ENCODE results near the gene LRSAM1. TPM values are rescaled to one million over a fixed set of nuclear protein-coding genes. Genes with fewer than 3 reads are reported as not detected.

The LRSAM1 gene
- total and polyA plus RNA-seq, 4 donors: 6.6 to 9.7 (median 7.1) TPM

- Histone ChIP-seq H3K27me3 (ENCODE audit: control insufficient read depth in 4 of 4, insufficient read depth in 4 of 4, low read length in 3 of 4) (no peaks in the 10 kb centered on the region), H3K36me3 (ENCODE audit: control insufficient read depth in 4 of 4, insufficient read depth in 3 of 4, low read depth in 1 of 4, low read length in 3 of 4) (peaks cover 13 to 55% (median 29%) of the 10 kb centered on the region in 4 donors), H3K27ac (ENCODE audit: low read depth in 1 of 2, low read length in 2 of 2) (no peak overlapping the region), H3K9me3 (ENCODE audit: control insufficient read depth in 4 of 4, low read length in 3 of 4) (no peaks in the 10 kb centered on the region), H3K4me3 (ENCODE audit: low read depth in 1 of 3, low read length in 3 of 3) (no peak overlapping the region), H3K4me1 (ENCODE audit: control insufficient read depth in 4 of 4, insufficient read depth in 4 of 4, low read length in 3 of 4) (no peaks in the 10 kb centered on the region), H3K9ac (ENCODE audit: low read depth in 1 of 2, low read length in 2 of 2) (no peak overlapping the region)
- 93% methylated on average over 17 of the region's 17 CpGs for WGBS
- no peak for DNase-seq (ENCODE audit: low spot score)
- TF ChIP-seq MAX (IDR thresholded peaks at IDR 0.05) (no peak), RXRA (IDR thresholded peaks at IDR 0.05) (no peak), RAD21 (IDR thresholded peaks at IDR 0.05) (no peak), ATF3 (IDR thresholded peaks at IDR 0.05) (no peak), GABPA (IDR thresholded peaks at IDR 0.05 in 1 of 2, conservative IDR thresholded peaks at IDR 0.05 in 1 of 2) (no peak), JUND (IDR thresholded peaks at IDR 0.05) (no peak), EGR1 (IDR thresholded peaks at IDR 0.05; ENCODE audit: low read depth in 2 of 2) (no peak), ZBTB33 (IDR thresholded peaks at IDR 0.05) (no peak), FOXA1 (IDR thresholded peaks at IDR 0.05) (no peak), REST (IDR thresholded peaks at IDR 0.05) (no peak), HNF4G (IDR thresholded peaks at IDR 0.05) (no peak), TAF1 (conservative IDR thresholded peaks at IDR 0.05) (no peak), YY1 (IDR thresholded peaks at IDR 0.05) (no peak), FOXA2 (IDR thresholded peaks at IDR 0.05) (no peak), CTCF (IDR thresholded peaks at IDR 0.05; ENCODE audit: low read depth, low read length, missing input control) (no peak), NR2F2 (IDR thresholded peaks at IDR 0.05) (no peak)
Measured at GRCh38 chr9:127479507-127480081, 28.3 kb downstream of the LRSAM1 start.

GRCh38 chr9:127482662-127483061 is 31.4 kb downstream of the LRSAM1 start:
- no peaks in the 10 kb centered on the region for H3K4me1 ChIP-seq (ENCODE audit: control insufficient read depth in 4 of 4, insufficient read depth in 4 of 4, low read length in 3 of 4)
- no peak overlapping the region for H3K9ac ChIP-seq (ENCODE audit: low read depth in 1 of 2, low read length in 2 of 2)
- H3K27me3 ChIP-seq (ENCODE audit: control insufficient read depth in 4 of 4, insufficient read depth in 4 of 4, low read length in 3 of 4): no peaks in the 10 kb centered on the region
- no peak overlapping the region for H3K4me3 ChIP-seq (ENCODE audit: low read depth in 1 of 3, low read length in 3 of 3)
- WGBS: 97% methylated on average over 9 of the region's 9 CpGs
- peaks cover 16 to 67% (median 37%) of the 10 kb centered on the region in 4 donors for H3K36me3 ChIP-seq (ENCODE audit: control insufficient read depth in 4 of 4, insufficient read depth in 3 of 4, low read depth in 1 of 4, low read length in 3 of 4)
- H3K9me3 ChIP-seq (ENCODE audit: control insufficient read depth in 4 of 4, low read length in 3 of 4): no peaks in the 10 kb centered on the region
- H3K27ac ChIP-seq (ENCODE audit: low read depth in 1 of 2, low read length in 2 of 2): no peak overlapping the region
- DNase-seq (ENCODE audit: low spot score): no peak
- TF ChIP-seq EGR1 (IDR thresholded peaks at IDR 0.05; ENCODE audit: low read depth in 2 of 2): no peak
- no peak for TF ChIP-seq YY1 (IDR thresholded peaks at IDR 0.05)
- no peak for TF ChIP-seq HNF4G (IDR thresholded peaks at IDR 0.05)
- no peak for TF ChIP-seq ATF3 (IDR thresholded peaks at IDR 0.05)
- no peak for TF ChIP-seq SP1 (IDR thresholded peaks at IDR 0.05)
- TF ChIP-seq FOXA2 (IDR thresholded peaks at IDR 0.05): no peak
- TF ChIP-seq MAX (IDR thresholded peaks at IDR 0.05): no peak
- TF ChIP-seq RAD21 (IDR thresholded peaks at IDR 0.05): no peak
- TF ChIP-seq FOXA1 (IDR thresholded peaks at IDR 0.05): no peak
- TF ChIP-seq ZBTB33 (IDR thresholded peaks at IDR 0.05): no peak
- TF ChIP-seq JUND (IDR thresholded peaks at IDR 0.05): no peak
- TF ChIP-seq RXRA (IDR thresholded peaks at IDR 0.05): no peak
- TF ChIP-seq NR2F2 (IDR thresholded peaks at IDR 0.05): no peak

Measured in liver (tissue), 9 donors.